WTC11 (cell line): ENCODE measurements around the gene CXCL17.

ENCODE experiments used
- NFYB ChIP-seq: sonication (generic); formaldehyde crosslinking; conservative IDR thresholded peaks from 2 replicates; pipeline ENCODE4 v1.8.0; 2022; ENCODE audit warnings: low read depth, missing genetic modification reagents
- NR2C2 ChIP-seq: sonication (generic); formaldehyde crosslinking; IDR thresholded peaks from 2 replicates; pipeline ENCODE4 v1.8.0; 2022; ENCODE audit warnings: mild to moderate bottlenecking, missing genetic modification reagents
- SP1 ChIP-seq: sonication (generic); formaldehyde crosslinking; conservative IDR thresholded peaks from 2 replicates; pipeline ENCODE4 v1.8.1; 2022; ENCODE audit warnings: missing genetic modification reagents
- ZNF138 ChIP-seq: sonication (generic); formaldehyde crosslinking; conservative IDR thresholded peaks from 2 replicates; pipeline ENCODE4 v1.8.1; 2022; ENCODE audit warnings: mild to moderate bottlenecking, moderate library complexity, missing genetic modification reagents
- TF ChIP-seq, protein P1 (sequence below): fragments of 200-600 bp; IDR thresholded peaks from 2 replicates; pipeline ENCODE4 v1.8.0; 2022; ENCODE audit warnings: antibody characterized with exemption
- TF ChIP-seq, protein P2 (sequence below): sonication (generic); formaldehyde crosslinking; IDR thresholded peaks from 2 replicates; pipeline ENCODE4 v1.8.0; 2022; ENCODE audit warnings: mild to moderate bottlenecking, missing genetic modification reagents
- TF ChIP-seq, protein P3 (sequence below): sonication (generic); formaldehyde crosslinking; IDR thresholded peaks from 2 replicates; pipeline ENCODE4 v1.8.1; 2022; ENCODE audit warnings: low read depth, missing genetic modification reagents, borderline replicate concordance

DNA sequence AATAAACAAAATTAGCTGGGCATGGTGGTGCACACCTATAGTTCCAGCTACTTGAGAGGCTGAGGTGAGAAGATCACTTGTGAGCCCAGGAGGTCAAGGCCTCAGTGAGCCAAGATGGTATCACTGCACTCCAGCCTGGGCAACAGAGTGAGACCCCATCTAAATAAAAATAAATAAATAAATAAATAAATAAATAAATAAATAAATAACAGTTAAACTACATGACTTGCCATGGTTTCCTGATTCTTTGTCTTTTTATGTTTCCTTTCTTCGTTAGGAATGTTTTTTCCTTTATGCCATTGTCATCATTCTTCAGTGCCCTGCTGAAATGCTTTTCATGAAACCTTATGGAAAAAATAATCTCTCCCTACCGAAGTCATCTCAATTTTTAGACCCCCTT, 35.2 kb upstream of the CXCL17 start:
- no peak for TF ChIP-seq SP1
- TF ChIP-seq, protein P1, sequence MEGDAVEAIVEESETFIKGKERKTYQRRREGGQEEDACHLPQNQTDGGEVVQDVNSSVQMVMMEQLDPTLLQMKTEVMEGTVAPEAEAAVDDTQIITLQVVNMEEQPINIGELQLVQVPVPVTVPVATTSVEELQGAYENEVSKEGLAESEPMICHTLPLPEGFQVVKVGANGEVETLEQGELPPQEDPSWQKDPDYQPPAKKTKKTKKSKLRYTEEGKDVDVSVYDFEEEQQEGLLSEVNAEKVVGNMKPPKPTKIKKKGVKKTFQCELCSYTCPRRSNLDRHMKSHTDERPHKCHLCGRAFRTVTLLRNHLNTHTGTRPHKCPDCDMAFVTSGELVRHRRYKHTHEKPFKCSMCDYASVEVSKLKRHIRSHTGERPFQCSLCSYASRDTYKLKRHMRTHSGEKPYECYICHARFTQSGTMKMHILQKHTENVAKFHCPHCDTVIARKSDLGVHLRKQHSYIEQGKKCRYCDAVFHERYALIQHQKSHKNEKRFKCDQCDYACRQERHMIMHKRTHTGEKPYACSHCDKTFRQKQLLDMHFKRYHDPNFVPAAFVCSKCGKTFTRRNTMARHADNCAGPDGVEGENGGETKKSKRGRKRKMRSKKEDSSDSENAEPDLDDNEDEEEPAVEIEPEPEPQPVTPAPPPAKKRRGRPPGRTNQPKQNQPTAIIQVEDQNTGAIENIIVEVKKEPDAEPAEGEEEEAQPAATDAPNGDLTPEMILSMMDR = no peak
- TF ChIP-seq, protein P2, sequence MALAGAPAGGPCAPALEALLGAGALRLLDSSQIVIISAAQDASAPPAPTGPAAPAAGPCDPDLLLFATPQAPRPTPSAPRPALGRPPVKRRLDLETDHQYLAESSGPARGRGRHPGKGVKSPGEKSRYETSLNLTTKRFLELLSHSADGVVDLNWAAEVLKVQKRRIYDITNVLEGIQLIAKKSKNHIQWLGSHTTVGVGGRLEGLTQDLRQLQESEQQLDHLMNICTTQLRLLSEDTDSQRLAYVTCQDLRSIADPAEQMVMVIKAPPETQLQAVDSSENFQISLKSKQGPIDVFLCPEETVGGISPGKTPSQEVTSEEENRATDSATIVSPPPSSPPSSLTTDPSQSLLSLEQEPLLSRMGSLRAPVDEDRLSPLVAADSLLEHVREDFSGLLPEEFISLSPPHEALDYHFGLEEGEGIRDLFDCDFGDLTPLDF (CRISPR knock-in tag) = no peak
- no peak for TF ChIP-seq NR2C2 (CRISPR knock-in tag)
- no peak for TF ChIP-seq ZNF138 (CRISPR knock-in tag)
- TF ChIP-seq, protein P3, sequence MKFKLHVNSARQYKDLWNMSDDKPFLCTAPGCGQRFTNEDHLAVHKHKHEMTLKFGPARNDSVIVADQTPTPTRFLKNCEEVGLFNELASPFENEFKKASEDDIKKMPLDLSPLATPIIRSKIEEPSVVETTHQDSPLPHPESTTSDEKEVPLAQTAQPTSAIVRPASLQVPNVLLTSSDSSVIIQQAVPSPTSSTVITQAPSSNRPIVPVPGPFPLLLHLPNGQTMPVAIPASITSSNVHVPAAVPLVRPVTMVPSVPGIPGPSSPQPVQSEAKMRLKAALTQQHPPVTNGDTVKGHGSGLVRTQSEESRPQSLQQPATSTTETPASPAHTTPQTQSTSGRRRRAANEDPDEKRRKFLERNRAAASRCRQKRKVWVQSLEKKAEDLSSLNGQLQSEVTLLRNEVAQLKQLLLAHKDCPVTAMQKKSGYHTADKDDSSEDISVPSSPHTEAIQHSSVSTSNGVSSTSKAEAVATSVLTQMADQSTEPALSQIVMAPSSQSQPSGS (CRISPR knock-in tag) = no peak
- TF ChIP-seq NFYB = no peak
